VCaP (cell line): Measurements from ENCODE around the gene AKAP13.

Source experiments
- H3K27ac ChIP-seq: fragments of 450-650 bp; 2 replicates; pipeline ENCODE4 v1.5.1; 2017
- CTCF ChIP-seq: fragments of 450-650 bp; conservative IDR thresholded peaks from 2 replicates; pipeline ENCODE4 v1.5.1; 2017; ENCODE audit warnings: mild to moderate bottlenecking, moderate library complexity

AKAP13 gene

GRCh38 chr15:85556618-85556895, 176.2 kb downstream of the AKAP13 start:
- TF ChIP-seq CTCF: no peak
- peak overlapping the region; percentile 57 for H3K27ac ChIP-seq

GRCh38 chr15:85557385-85557784, 177.0 kb downstream of the AKAP13 start:
- H3K27ac ChIP-seq: peak overlapping the region; percentile 57; the same call in 1 of the 2 replicates
- no peak for TF ChIP-seq CTCF

GRCh38 chr15:85558848-85559247, 178.4 kb downstream of the AKAP13 start:
- no peak for TF ChIP-seq CTCF
- H3K27ac ChIP-seq: no peak overlapping the region

- TF ChIP-seq CTCF: no peak
Observed at GRCh38 chr15:85559530-85559929, 179.1 kb downstream of the AKAP13 start.

GRCh38 chr15:85562824-85563223, 182.4 kb downstream of the AKAP13 start:
- H3K27ac ChIP-seq: no peak overlapping the region
- TF ChIP-seq CTCF: no peak

More at GRCh38 chr15:85559530-85559929, 179.1 kb downstream of the AKAP13 start:
- H3K27ac ChIP-seq: no peak overlapping the region

GRCh38 chr15:85563328-85563727, 182.9 kb downstream of the AKAP13 start:
- no peak overlapping the region for H3K27ac ChIP-seq
- TF ChIP-seq CTCF: no peak

GRCh38 chr15:85563731-85564130, 183.3 kb downstream of the AKAP13 start:
- TF ChIP-seq CTCF: no peak
- H3K27ac ChIP-seq: no peak overlapping the region

GRCh38 chr15:85564686-85565085, 184.3 kb downstream of the AKAP13 start:
- H3K27ac ChIP-seq: peak overlapping the region; percentile 48
- no peak for TF ChIP-seq CTCF
